NCI-H524 treated with DMSO at 0.1 percent for 48 hours (cell line): Measurements from ENCODE around the gene YBEY.

Experiments
- DNase-seq: peaks from one replicate; lab custom pipeline; 2025; lab: John Stamatoyannopoulos, UW

The YBEY gene

DNA sequence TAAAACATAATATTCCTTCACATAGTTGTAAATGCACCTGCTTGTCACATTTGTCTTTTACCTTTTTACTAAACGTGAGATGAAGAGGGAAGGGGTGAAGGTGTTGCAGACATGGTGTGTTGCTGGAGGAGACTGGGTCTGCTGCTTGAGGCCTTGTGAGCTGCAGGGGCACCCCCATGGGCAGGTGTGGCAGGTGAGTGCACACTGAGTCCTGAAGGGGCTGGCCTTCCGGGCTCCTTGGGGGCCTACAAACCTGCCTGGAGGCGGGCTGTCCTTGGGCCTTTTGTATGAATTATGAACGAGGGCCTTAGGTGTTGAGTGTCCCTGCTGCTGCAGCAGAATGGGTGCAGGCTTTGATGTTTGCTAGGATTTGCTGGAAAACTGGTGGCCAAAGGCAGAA, 41.6 kb downstream of the YBEY start:
- no peak for DNase-seq

DNA sequence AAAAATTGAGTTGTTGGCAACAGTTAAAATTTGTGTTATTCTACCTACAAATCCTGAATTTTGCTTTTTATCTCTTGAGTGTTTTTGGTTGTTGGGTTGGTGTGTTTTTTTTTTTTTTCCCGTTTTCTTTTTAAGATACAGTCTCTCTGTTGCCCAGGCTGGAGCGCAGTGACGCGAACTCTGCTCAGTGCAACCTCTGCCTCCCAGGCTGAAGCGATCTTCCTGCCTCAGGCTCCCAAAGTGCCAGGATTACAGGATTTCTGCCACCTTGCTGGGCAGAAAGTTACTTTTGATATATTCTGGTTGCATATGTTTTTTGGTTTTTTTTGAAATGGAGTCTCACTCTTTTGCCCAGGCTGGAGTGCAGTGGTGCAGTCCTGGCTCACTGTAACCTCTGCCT, 42.0 kb downstream of the YBEY start:
- no peak for DNase-seq

DNA sequence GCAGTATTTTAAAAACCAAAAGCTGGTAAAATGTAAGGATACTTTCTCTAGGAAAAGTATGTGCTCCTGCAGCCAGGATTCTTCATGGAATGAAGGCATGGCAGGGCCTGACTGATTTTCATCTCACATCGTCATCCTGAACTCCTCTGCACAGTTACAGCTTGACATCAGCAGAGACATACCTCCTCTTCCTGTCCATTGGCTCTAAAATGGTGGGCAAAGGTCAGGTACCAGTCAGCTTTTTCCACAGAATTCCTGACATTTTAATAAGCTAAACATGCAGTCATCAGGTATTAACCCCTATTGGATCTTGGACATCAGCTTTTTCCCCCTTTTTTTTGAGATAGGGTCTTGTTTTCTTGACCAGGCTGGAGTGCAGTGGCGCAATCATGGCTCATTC, 43.7 kb downstream of the YBEY start:
- DNase-seq: no peak

DNA sequence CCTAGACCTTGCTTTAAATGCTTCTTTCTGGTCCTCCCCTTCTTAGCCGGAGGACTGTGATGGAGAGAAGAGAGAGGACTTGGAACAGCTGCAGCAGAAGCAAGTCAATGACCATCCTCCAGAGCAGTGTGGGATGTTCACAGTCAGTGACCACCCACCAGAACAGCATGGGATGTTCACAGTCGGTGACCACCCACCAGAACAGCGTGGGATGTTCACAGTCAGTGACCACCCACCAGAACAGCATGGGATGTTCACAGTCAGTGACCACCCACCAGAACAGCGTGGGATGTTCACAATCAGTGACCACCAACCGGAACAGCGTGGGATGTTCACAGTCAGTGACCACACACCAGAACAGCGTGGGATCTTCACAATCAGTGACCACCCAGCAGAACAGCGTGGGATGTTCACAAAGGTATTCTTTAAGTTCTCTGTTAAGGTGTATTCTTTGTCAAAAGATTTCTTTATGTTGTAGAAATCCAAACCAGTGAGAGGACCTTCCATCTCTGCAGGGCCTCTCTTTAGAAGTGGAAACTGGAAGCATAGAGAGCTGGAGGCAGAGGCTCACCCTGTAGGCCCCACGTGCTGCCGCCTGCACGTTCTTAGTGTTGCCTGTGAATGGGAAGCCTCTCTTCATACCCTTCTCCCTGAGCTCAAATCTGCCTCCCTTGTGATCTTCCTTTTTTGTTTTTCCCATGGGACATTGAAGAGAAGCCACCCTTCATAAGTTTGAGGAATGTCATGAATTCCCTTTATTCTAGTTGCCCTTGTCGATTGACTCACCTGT, 48.4 kb downstream of the YBEY start:
- DNase-seq: no peak

DNA sequence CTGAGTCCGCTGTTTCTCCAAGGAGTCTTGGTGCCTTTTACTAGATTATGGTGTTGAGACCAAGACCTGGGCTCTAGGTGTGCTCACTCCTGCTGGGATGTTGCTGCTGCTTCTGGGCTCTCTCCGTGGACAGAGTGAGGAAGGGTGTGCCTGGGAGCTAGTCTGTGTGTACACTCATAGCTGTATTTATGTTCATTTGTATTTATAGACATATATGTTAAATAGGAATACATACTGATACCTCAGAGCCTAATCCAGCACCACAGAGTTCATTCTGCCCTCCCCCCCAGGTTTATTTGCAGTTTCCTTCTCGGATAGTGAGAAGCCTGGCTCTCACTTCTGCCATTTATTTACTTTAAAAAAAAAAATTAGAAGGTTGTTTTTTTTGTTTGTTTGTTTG, 50.5 kb downstream of the YBEY start:
- DNase-seq: no peak

DNA sequence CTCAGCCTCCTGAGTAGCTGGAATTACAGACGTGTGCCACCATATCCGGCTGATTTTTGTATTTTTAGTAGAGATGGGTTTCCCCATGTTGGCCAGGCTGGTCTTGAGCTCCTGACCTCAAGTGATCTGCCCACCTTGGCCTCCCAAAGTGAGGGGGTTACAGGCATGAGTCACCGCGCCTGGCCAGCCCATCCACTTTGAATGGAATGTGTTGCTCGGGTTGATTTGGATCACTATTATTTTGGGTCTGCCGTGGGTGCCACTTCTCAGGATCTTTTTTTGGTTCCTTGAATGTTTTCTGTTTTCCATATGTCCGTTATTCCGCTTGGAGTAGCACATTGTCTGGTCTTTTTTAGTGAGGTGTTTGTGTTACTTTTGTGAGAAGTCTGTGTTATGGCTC, 54.9 kb downstream of the YBEY start:
- DNase-seq: no peak

DNA sequence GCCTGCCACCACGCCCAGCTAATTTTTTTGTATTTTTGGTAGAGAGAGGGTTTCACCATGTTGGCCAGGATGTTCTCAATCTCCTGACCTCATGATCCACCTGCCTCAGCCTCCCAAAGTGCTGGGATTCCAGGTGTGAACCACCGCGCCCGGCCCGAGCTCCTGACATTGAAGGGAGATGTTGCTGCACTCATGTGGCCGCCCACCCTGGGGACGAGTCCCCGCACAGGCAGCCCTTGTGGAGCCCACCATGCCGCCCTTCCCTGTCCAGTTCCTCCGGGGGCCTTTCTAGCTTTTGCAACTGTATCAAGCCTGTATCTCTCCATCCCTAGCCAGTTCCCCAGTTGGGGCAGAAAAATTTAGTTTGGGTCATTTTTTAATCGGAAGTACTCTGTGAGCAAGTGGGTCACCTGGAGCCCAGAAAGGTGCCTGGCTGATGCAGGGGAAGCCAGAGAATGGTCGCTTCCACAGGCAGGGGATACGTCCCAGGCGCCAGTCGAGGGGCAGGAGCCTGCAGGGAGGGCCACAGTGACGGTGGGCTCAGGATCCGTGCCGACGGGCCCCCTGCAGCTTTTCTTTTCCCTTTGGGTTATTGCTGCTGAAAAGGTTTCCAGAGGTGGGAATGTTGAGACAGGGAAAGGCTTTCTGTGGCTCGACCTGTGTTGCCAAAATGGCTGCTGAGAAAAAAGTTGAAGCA, 58.2 kb downstream of the YBEY start:
- no peak for DNase-seq

DNA sequence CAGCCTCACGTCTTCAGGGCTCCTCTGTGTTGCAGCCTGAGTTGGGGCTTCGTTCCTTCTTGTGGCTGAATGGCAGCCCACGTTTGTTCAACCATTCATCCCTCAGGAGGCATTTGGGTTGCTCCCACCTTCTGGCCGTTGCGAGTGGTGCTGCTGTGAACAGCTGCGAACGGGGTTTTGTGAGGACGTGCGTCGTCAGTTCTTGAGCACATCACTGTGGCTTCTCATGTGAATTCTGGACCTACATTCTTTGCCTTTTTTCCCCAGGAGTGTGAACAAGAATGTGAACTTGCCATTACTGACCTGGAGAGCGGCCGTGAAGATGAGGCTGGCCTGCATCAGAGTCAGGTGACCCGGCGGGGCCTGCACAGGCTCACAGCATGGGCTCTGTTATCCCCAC, 59.7 kb downstream of the YBEY start:
- DNase-seq: no peak

DNA sequence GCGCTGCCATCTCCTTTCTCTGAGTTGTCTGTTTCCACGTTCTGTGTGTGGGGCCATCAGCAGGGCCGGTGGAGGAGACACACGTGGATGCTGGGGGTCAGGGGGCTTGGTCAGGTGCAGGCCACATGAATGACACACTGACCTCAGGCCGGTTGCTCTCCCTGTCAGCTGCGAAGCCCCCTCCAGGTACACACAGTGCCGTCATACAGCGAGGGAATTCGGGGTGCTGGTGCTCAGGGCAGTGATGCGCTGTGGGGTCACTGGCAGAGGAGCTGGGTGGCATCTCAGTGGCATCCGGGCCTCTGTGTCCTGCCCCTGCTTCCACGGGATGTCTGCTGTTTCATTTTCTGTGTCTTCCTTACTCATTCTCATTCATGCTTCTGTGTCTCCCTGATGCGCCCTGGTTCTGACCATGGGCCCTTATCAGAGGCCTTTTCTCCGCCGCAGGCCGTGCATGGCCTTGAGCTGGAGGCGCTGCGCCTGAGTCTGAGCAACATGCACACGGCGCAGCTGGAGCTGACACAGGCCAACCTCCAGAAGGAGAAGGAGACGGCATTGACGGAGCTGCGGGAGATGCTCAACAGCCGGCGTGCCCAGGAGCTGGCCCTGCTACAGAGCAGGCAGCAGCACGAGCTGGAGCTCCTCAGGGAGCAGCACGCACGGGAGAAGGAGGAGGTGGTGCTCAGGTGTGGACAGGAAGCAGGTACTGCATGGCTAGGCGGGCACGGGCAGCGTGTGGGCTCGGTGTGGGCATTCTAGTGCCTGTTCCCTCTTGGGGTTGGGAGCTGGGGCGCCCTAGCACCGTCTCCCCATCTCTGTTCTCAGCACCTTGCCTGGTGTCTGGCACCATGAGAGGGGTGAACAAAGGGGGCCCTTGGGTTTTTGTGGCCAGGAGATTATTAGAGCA, 60.4 kb downstream of the YBEY start:
- DNase-seq: no peak

DNA sequence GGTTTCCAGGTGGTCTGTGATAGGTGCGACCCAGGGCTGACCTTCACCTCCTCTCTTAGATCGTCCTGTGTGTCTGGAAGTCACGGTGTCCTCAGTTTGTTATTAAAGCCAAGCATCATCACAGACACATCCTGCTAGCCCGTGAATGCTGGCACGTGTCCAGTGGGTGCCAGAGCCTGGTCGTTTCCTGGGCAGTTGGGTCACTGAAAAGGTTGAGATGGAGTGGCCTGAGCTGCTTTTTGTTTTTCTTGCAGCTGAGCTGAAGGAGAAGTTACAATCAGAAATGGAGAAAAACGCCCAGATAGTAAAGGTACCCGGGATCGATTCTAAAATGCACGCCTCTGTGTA, 61.0 kb downstream of the YBEY start:
- DNase-seq: no peak
